Activated CD8-positive, alpha-beta memory T cell treated with anti-CD3 and anti-CD28 coated beads for 1 hour (primary cell): ENCODE results near the gene POLK.
"Not testable (repeated sequence)": the region's sequence is repeated elsewhere in the genome, so short reads cannot be mapped to it uniquely, and the experiment has no call there.

Experiments
- DNase-seq, 2 donors: peaks; one replicate each; pipeline ENCODE4 v3.0.0-alpha.2; 2020; ENCODE audit warnings: low read depth in 1 of 2; ENCODE audit errors: extremely low read depth in 1 of 2

The POLK gene

DNA sequence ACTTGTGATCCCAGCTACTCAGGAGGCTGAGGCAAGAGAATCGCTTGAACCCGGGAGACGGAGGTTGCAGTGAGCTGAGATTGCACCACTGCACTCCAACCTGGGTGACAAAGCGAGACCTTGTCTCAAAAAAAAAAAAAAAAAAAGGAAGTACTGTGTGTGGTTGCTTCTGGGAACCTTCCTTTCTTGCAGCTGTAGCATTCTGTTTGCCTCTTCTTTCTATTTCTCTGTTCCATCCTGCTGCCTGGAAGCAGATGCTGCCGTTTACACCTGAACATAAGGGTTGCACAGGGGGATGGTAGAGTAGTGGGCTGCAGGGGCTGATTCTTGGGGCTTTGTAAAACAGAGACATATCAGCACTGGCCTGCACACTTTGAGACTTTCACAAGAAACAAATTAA, 95.7 kb downstream of the POLK start:
- not testable (repeated sequence) for DNase-seq

DNA sequence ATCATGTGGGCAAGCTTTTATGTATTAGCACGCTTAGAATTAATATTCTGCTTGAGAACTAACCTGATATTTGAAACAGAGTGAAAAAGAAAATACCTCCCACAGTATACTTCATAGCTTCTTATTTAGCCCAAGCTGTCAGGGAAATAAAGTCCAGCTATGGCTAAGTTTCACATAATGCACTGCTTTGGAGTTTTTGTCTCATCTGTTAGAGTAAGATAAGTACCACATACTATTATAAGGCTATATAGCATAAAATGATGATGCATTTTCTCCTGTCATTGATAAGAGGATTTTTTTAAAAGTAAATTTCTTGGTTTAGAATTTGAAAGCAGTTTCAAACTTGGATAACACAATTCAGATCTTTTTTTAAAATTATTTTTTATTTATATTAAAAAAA, 97.2 kb downstream of the POLK start:
- no peak for DNase-seq

DNA sequence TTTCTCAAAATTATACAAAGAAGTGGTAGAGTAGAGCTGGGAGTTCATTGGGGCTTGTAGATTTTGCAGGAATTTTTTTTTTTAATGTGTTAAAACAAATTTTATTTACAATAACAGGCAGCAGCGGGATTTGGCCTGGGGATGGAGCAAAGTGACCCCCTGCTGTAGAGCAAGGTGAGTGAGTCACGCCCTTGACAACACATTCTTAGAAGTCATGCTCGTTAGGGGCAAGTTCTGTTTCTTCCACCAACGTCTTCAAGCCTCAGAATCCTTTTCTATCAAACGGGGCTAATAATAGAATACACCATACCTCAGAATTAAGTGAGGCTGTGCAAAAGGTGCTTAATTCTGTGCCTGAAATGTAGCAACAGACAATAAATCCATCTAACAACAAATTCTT, 98.5 kb downstream of the POLK start:
- DNase-seq, result no peak

DNA sequence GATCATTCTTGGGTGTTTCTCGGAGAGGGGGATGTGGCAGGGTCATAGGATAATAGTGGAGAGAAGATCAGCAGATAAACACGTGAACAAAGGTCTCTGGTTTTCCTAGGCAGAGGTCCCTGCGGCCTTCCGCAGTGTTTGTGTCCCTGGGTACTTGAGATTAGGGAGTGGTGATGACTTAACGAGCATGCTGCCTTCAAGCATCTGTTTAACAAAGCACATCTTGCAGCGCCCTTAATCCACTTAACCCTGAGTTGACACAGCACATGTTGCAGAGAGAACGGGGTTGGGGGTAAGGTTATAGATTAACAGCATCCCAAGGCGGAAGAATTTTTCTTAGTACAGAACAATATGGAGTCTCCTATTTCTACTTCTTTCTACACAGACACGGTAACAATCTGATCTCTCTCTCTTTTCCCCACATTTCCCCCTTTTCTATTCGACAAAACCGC, 99.2 kb downstream of the POLK start:
- not testable (repeated sequence) for DNase-seq

DNA sequence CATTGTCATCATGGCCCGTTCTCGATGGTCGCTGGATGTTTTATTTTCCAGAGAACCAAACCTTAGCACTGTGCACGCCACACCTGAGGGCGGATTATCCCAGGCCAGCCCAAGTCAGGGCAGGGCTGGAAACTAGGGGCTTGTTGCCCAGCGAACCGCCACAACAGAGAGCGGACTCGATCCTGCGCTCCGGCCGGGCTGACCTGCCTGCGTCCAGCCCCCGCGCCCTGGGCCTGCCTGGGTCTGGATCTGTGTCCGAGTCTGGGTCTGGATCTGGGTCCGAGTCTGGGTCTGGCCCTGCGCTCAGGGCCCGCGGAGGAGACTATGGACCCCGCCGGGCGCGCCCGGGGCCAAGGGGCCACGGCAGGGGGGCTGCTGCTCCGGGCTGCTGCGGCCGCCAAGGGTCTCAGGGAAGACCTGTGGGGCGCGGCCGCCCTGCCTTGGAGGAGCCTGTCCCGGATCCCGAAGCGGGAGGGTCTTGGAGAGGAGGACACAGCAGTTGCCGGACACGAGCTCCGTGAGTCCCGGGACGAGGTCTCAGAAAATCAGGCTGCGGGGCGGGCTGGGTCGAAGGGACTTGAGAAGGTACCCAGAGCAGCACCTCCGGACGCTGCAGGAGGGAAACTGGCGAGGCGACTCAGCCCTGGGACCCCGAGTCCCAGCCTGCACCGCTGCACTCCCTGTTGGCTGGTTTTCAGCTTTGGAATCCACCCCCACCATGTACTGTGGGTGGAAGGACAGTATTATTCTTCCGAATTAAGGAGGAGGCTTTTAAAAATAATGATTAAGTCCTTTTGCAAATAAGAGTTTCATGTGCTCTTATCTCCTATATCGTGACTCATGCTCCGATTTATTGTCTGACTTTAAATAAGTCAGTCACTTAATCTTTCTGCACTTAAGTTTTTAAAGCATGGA, 99.9 kb downstream of the POLK start, which contains the start of gene ANKDD1B:
ANKDD1B (plus strand) TSS at position 143 of the 915 bp plus-strand sequence; CDS start at position 325, 182 bp downstream.
- DNase-seq, result no peak

DNA sequence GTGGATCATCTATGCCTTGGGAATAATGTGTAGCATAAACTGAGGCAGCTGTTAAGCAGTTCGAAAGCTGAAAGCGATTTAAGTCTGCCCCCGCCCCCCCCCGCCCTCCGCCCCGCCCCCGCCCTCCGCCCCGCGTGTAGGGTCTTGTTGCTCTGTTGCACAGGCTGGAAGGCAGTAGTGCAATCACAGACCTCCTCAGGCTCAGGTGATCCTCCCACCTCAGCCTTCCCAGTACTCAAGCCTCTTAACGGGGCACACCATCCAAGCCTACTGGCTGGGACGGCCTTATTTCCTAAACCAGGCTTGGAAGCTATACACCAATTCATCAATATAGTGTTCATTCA, 100.5 kb downstream of the POLK start:
- DNase-seq, result no peak

DNA sequence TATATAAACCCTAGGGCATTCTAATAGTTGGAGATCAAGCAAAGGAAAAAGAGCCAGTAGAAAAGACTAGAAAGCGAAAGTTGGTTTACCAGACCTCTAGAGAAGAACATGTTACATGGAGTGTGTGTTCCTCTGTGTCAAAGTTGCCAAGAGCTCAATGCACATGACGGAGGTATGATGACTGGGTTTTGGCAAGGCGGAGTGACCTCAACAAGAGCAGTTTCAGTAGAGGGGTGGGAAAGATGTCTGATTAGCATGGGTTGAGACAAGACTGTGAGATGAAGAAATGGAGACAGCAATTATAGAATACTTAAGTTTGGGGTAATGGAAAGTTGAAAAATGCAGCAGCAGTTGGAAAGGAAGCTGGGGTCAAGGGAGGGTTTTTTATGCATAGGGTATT, 101.2 kb downstream of the POLK start:
- DNase-seq, result no peak

DNA sequence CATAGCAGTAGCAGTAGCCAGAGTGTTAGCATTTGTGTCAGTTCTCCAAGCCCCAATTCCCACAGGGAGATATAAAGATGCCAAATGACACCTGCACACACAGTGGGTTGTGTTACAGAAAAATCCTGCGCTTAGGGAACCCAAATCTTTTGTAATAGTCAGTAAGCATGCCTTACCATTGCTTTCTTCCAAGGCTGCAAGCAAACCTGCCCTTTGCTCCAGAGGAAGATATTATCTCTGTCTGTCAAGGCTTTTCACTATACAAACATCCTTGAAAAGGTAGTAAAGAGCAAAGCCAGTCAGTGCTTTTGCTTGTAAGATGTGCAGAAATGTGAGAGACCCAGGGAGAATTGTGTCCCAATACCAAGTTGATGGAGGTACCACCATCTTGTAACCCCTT, 102.5 kb downstream of the POLK start:
- no peak for DNase-seq

DNA sequence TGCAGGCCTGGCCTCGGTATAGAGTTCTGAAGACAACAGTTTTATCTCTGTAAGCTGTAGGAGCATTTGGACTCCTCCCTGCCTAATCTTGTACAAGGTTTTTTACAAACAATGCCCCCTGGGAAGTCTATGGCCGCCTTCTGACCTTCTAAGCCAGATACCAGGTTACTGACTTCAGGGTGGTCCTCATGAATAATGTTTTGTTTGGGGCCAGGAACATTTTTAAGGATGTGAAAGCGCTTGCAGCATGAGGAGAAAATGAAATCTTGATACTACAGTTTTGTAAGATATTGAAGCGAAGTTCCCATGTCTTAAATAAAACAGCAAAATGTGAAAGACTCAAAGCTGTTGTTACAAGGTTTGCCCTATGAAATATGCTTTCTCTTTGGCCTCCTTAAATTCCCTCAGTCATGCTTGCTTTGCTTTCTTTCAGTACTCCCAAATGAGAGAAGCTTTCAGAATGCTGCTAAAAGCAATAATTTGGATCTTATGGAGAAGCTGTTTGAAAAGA, 104.7 kb downstream of the POLK start:
- DNase-seq, result no peak

DNA sequence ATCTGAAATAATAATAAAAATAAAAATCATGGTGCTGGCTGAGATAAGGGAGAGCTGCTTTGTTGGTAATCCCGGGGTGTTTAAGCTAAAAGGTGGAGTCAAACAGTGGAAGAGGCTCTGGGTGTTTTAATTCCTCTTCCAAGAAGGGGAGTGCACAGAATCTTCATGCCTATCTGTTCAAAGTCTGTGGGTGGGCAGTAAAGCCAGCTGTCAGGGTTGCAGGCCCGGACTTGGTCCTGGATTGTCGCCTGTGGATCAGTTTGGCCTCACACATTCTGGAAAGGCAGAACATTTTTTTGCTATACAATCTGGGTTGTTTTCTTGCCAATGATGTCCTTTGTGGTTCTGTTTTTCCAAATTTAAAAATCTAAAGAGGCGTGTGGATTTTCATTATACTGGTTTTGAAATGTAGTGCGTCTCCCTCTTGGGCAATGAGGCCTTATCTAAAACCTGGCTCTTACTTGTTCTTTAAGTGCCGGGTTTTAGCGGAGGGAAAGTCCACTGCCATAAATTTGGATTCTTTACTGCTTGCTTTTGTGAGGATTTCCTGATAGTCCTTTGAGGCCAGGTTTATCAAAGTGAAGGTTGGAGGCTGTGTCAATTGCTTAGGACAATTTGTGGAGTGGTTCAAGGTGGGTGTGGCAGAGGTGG, 105.4 kb downstream of the POLK start:
- no peak for DNase-seq

DNA sequence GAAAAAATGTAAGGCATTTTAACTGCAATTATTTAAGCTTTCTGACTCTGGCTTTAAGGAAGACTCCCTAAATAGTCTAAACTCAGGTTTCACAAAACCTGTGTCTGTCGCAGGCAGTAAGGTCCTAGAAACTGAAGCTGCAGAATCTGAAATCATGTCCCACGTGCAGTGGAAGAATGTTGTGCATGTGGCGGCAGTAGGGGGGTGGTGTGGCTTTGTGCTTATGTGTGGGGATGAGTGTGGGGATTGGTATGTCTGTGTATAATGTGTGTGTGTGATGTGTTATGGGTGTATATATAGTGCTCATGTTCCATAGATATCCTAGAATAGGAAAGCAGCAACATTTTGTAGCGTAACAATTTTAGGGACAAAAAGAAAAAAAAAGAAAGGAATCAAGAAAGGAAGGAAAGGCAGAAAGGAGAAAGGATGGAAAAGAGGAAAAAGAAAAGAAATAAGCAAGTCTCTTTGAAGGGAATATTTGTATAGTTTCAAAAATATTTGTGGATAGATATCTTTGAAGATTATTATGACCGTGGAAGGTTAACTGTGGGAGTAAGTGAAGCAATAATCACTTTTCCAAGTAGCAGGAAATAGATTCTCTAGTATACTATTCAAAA, 106.2 kb downstream of the POLK start:
- no peak for DNase-seq

DNA sequence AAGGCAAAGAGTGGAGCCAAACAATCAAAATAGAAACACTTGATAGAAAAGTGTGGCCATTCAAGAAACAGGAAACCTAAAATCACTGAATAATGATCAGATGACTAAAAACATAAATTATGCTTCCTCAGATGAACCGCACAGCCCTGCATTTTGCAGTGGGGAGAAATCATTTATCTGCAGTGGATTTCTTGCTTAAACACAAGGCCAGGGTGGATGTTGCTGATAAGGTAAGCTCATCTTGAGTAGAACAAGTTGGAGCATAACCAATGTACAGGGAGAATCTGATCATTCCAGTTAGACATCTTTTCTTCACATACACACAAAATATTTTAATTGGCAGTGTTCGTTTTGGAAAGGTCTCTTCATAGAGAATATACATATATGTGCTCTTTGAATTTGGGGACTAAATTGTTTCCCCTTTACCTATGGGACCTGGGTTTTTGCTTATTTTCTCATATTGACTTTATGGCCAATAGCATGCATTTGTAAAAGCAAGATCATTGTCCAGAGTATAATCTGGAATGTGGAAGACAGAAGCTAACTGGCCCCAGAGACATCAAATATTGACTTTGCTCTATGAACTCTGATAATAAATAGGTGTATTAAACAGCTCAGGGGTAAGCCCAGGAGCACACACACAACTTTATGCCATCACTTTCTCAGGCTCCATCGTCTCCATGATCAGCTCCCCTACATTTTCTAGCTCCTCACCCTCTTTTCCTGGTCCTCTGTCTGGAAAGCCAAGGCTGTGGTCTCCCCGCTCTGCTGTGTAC, 108.7 kb downstream of the POLK start:
- DNase-seq, result no peak

DNA sequence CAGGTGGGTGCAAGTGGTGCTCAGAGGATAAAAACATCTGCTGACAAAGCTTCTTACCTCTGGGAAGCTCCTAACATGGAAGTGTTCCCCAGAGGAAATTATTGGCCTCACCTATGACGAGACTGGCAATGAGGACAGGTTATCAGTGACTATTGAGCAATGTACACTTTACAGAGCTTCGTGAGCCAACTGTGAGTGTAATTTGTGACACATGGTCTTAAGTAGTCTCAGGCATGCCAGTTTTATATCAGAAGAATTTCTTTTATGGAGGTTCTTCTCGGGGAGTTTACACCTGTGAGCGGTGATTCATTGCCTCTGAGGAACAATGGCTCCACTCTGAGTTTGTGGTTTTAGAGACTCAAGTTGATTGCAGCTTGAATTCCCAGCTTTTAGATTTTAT, 110.9 kb downstream of the POLK start:
- DNase-seq, result no peak

DNA sequence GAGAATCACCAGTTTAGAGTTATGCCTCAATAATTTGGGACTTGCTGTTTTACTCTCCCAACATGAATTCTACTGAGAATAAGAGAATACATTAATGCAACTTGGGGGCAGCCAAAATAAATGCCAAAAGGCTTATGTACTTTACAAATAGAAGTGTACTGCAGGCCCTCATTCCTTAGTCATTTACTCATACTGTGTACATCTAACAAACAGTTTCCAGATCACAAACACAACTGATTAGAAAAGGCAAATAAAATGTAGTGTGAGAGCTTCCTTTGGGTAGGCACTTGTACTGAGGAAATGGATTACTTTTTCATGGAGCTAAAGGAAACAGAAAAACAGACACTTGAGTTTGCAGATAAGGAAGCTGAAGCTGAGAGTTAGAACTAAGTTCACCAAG, 112.2 kb downstream of the POLK start:
- DNase-seq, result no peak

DNA sequence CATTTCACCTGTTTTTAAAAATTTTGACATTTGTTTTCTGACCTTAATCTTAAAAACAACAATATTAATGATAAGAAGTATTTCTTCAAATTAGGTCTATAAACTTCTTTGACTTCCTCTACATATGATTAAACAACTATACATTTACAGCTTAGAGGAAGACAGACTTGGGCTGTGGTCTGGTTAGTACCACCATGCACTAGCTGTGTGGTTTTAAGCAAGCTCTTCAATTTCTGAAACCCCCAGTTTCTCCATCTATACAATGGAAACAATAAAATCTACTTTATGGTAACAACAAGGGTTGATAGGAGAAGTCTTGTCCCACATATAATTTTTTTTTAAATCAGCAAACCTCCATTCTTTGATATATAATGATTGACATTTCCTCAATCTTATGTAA, 115.3 kb downstream of the POLK start:
- no peak for DNase-seq

DNA sequence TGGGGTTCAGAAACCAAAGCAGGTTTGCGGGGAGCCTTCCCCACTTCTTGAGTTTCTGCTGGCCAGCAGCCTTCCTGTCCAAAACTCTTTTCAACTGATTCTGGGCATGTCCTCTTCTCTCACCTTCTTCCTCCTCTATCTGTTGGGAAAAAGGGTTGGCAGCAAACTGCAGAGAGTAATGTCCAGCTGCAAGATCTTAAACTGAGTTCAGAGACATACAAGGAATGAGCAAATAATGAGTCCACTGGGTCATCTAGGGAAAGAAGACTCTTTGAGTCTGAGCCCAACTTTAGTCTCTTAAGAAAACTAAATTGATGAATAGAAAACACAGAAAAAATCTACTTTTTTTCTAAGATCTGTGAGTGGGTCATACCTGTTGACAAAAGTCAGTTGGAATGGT, 116.1 kb downstream of the POLK start:
- DNase-seq, result no peak

DNA sequence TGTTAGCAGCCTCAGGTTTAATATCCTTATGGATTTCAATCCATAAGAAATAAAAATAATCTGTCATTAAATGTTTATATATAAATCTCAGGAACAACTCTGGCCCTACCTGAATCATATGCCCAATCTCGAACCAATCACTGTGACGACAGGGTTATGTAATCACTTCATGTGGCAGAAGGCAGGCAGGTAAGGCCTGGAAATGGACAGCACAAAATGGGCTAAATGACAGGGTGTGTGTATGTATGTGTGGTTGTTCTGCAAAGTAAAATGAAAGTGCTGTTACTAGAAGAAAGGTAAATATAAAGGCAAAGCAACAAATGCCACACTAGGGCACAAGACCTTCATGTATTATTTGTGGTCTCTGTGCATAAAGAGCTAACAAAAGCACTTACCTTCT, 119.2 kb downstream of the POLK start:
- DNase-seq, result no peak

DNA sequence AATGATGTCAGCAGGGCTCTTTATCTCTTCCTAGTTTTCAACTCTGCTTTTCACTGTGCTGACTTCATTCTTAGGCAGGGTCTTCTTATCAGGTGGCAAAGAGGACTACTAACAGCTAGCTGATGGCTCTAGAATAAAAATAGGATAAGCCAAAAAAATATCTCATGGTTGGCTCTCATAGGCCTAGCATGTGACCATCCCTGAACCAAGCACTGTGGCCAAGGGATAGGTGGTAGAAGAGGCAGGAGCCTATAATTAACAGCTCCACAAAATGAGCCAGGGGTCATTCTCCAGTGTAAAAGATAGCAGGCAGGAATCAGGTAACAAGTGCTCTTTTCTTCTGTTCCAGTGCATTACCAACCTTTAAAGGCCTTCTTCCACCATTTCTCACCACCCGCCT, 120.6 kb downstream of the POLK start:
- no peak for DNase-seq

DNA sequence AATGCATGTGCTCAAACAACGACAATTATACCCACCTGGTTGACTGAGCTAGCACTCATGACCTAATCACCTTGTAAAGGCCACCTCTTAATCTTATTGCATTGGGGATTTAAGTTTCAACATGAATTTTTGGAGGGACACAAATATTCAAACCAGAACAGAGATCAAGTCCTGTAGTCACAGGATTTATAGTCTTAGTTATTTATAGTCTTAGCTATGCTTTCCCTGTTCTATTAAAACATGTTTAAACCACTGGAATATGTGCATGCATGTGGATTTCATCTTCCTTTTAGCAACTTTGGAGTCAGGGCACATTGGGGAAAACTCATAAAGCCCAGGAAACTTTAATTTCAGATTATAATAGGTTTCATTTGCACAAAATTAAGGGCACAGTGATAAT, 126.3 kb downstream of the POLK start:
- no peak for DNase-seq

DNA sequence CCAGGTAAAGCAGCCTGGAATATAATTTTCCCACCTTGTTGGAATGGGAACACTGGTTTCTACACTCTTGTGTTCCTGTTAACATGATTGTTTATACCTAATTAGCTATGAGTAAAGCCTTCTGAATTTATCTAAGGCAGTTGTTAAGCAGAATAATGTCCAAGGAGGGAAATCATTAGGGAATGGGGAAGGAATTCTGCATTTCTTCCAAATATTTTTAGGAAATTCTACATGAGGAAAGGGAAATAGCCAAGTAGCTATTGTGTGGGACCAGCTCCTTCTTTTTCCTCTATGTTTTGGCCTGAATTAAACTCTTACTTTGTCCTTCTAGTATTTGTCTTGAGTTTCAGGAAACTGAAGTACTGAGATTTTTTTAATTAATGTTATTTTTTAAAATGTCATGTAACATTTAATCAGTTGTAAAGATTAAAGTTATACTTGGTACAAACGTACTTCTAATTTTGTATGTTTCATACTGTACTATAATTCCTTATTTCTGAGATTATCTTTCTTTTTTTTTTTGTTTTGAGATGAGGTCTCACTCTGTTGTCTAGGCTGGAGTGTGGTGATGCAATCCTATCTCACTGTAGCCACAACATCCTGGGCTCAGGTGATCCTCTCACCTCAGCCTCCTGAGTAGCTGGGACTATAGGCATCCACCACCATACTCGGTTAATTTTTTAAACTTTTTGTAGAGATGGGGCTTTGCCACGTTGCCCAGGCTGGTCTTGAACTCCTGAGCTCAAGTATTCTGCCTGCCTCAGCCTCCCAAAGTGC, 128.0 kb downstream of the POLK start:
- no peak for DNase-seq
